ENCODE results near the gene AP5S1. TPM values are rescaled to one million over a fixed set of nuclear protein-coding genes. Genes with fewer than 3 reads are reported as not detected.

The AP5S1 gene
- total and polyA plus RNA-seq, 9 of the 15 experiments (the other 6 are each of a cell fraction or from before 2014, with no cell fraction given), result 2.6 to 8.8 (median 4.4) TPM

GRCh38 chr20:3839328-3839727 is 19.0 kb downstream of the AP5S1 start (continued):
- peak; percentile 73 for TF ChIP-seq ARID1B (IDR thresholded peaks at IDR 0.05)
- TF ChIP-seq TRIM24 (IDR thresholded peaks at IDR 0.05), result no peak
- TF ChIP-seq ATF7 (IDR thresholded peaks at IDR 0.05), result no peak
- no peak for TF ChIP-seq TCF7L2 (IDR thresholded peaks at IDR 0.05; ENCODE audit: low read depth, low read length)
- TF ChIP-seq SOX6 (IDR thresholded peaks at IDR 0.05), result peak; percentile 96
- TF ChIP-seq BDP1 (IDR thresholded peaks at IDR 0.05; ENCODE audit: insufficient read depth, insufficient read length), result no peak
- TF ChIP-seq RERE (CRISPR knock-in tag; IDR thresholded peaks at IDR 0.05; ENCODE audit: borderline replicate concordance), result no peak
- no peak for TF ChIP-seq ZKSCAN3 (CRISPR knock-in tag; IDR thresholded peaks at IDR 0.05)
- no peak for TF ChIP-seq NCOA4 (IDR thresholded peaks at IDR 0.05; ENCODE audit: partially characterized antibody)
- peak; percentile 57; the same call in 1 of the 2 replicates for TF ChIP-seq ZNF592 (IDR thresholded peaks at IDR 0.05)
- 0 out of 2 replicates have a peak, but pooled peaks have one; percentile 33 for TF ChIP-seq ZNF644 (tag; IDR thresholded peaks at IDR 0.05; ENCODE audit: low read depth)
- TF ChIP-seq CCNT2 (IDR thresholded peaks at IDR 0.05; ENCODE audit: borderline replicate concordance, extremely low read depth, insufficient read length, low read depth, low read length), result no peak
- no peak for TF ChIP-seq MCM3 (IDR thresholded peaks at IDR 0.05)
- TF ChIP-seq ETV1 (tag; conservative IDR thresholded peaks at IDR 0.05; ENCODE audit: low read depth), result peak; percentile 68
- peak; percentile 88 for TF ChIP-seq ZNF24 (IDR thresholded peaks at IDR 0.05)
- no peak for TF ChIP-seq FOS (IDR thresholded peaks at IDR 0.05; ENCODE audit: extremely low read depth, insufficient read length)

Data from K562 (cell line).